Measurements from ENCODE around the gene TMEM115.

Gene TMEM115

DNA sequence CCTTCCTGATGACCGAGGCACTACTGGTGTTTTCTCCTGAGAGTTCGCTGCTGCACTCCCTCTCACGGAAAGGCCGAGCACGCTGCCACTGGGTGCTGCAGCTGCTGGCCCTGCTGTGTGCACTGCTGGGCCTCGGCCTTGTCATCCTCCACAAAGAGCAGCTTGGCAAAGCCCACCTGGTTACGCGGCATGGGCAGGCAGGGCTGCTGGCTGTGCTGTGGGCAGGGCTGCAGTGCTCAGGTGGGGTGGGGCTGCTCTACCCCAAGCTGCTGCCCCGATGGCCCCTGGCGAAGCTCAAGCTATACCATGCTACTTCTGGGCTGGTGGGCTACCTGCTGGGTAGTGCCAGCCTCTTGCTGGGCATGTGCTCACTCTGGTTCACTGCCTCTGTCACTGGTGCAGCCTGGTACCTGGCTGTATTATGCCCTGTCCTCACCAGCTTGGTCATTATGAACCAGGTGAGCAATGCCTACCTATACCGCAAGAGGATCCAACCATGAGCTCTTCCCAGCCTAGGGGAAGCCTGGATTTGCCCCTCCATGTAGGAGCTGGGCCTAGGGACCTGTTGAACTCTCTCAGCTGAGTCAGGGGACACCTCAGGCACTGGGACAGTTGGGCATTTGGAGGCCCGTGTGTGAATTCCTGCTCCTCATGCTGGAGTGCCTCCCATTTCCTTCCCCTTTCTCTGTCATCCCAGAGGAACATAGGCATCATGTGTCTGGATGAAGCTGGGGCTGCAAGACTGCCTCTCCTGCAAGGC lies 5.9 kb downstream of the TMEM115 start:
- peaks cover 17% of the 10 kb centered on the region for H3K4me1 ChIP-seq (ENCODE audit: control insufficient read depth, insufficient read depth, low read length)
- no peaks in the 10 kb centered on the region for H3K27me3 ChIP-seq (ENCODE audit: control insufficient read depth, insufficient read depth, low read length, poor library complexity, severe bottlenecking)
- 94% methylated on average over 12 of the region's 12 CpGs for WGBS, 2 experiments
- H3K36me3 ChIP-seq (ENCODE audit: control insufficient read depth, insufficient read depth, low read length): peaks cover 8% of the 10 kb centered on the region
- H3K27ac ChIP-seq (ENCODE audit: insufficient read depth, low read depth, low read length, poor library complexity, severe bottlenecking): no peak overlapping the region
- H3K4me3 ChIP-seq (ENCODE audit: insufficient read depth, low read depth, low read length): no peak overlapping the region
- H3K9me3 ChIP-seq (ENCODE audit: control insufficient read depth, low read length): no peaks in the 10 kb centered on the region

DNA sequence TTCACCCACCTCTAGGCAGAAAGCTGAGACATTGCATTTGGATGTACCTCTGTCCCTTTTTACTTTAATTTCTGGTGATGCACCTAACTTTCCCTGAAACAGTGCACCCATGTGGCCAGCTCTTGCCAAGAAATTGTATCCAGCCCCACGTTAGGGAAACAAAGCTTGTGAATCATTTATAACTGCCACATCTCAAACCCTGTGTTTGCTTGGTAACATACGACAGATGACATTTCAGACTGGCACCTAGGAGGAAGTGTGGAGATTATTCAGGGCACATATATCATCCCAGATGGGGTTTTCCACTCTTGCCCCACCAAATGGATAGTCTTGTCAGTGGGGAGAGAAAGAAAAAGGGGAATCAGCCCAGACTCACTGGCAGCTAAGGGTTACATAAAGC lies 6.5 kb downstream of the TMEM115 start:
- WGBS, 2 experiments: 76 to 82% methylated on average over 2 of the region's 2 CpGs
- H3K36me3 ChIP-seq (ENCODE audit: control insufficient read depth, insufficient read depth, low read length): peaks cover 11% of the 10 kb centered on the region

DNA sequence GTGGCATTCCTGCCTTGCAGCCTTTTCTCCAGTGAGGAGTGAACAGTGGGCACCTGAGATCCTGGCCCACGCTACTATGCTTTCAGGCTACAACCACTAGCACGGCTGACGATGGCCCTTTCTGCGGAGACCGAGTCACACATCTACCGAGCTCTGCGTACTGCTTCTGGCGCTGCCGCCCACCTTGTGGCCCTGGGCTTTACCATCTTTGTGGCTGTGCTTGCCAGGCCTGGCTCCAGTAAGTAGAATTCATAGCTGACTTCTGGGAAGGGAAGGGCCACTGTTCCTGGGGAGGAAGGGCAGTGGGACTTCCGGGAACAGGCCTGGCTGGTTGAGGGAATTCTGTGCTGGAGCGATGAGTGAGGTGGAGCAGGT lies 8.0 kb downstream of the TMEM115 start:
- no peak overlapping the region for H3K27ac ChIP-seq (ENCODE audit: insufficient read depth, low read depth, low read length, poor library complexity, severe bottlenecking)
- H3K4me3 ChIP-seq (ENCODE audit: insufficient read depth, low read depth, low read length): peak overlapping the region; percentile 67
- H3K4me1 ChIP-seq (ENCODE audit: control insufficient read depth, insufficient read depth, low read length): peaks cover 3% of the 10 kb centered on the region
- H3K36me3 ChIP-seq (ENCODE audit: control insufficient read depth, insufficient read depth, low read length): peaks cover 11% of the 10 kb centered on the region
- WGBS, 2 experiments: 83 to 86% methylated on average over 11 of the region's 11 CpGs
- peaks cover 5% of the 10 kb centered on the region for H3K27me3 ChIP-seq (ENCODE audit: control insufficient read depth, insufficient read depth, low read length, poor library complexity, severe bottlenecking)
- H3K9me3 ChIP-seq (ENCODE audit: control insufficient read depth, low read length): no peaks in the 10 kb centered on the region

More for the DNA sequence above, 6.5 kb downstream of the TMEM115 start:
- no peaks in the 10 kb centered on the region for H3K9me3 ChIP-seq (ENCODE audit: control insufficient read depth, low read length)
- no peak overlapping the region for H3K27ac ChIP-seq (ENCODE audit: insufficient read depth, low read depth, low read length, poor library complexity, severe bottlenecking)
- H3K4me1 ChIP-seq (ENCODE audit: control insufficient read depth, insufficient read depth, low read length): peaks cover 10% of the 10 kb centered on the region
- H3K27me3 ChIP-seq (ENCODE audit: control insufficient read depth, insufficient read depth, low read length, poor library complexity, severe bottlenecking): no peaks in the 10 kb centered on the region
- H3K4me3 ChIP-seq (ENCODE audit: insufficient read depth, low read depth, low read length): no peak overlapping the region

DNA sequence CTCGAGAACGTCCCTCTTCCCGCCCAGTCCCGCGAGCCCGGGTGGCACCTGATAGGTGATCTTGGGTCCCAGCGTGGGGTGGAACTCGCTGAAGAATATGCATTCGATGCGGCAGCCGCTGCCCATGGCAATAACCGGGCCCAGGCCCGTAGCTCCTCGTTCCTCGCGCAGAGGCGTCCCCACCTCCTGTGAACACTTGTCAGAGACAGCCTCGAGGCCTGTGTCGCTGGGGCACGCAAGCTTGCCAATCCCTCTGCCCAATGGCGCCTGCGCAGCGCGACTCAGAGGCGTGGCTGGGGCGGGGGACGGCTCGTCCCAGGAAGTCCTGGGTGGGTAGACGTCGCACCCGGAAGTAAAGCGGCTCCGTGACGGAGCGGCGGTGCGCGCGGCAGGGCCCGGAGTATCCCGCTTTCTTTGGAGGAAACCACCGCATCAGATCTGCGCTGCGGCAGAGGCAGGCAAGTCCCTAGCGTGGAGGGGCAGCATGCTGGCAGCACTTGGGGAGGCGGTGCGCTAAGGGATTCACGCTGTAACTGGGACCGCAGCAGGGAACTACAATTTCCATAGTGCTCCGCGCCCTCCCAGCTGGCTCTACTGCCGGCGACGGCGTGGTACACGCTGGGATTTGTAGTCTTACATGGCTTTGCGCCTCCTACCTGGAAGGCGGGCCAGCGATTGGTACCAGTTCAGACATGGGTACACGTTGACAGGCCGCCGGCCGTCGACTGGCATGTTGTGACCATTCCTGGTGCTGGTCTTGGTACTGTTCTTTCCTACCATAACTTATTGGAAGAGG lies 8.6 kb downstream of the TMEM115 start, which contains the start of the genes CYB561D2 and NPRL2:
TSS of gene CYB561D2 (plus strand) at position 336 of the 796 bp plus-strand sequence. CDS start 572 bp downstream, outside the sequence.
TSS of gene NPRL2 (minus strand) at position 249 of the 796 bp plus-strand sequence. CDS start at position 126, 123 bp downstream.
- H3K36me3 ChIP-seq (ENCODE audit: control insufficient read depth, insufficient read depth, low read length): peaks cover 9% of the 10 kb centered on the region
- H3K27me3 ChIP-seq (ENCODE audit: control insufficient read depth, insufficient read depth, low read length, poor library complexity, severe bottlenecking): peaks cover 11% of the 10 kb centered on the region
- H3K9me3 ChIP-seq (ENCODE audit: control insufficient read depth, low read length): no peaks in the 10 kb centered on the region
- peaks cover 3% of the 10 kb centered on the region for H3K4me1 ChIP-seq (ENCODE audit: control insufficient read depth, insufficient read depth, low read length)
- no peak within 1 kb of the TSS for H3K27ac ChIP-seq (ENCODE audit: insufficient read depth, low read depth, low read length, poor library complexity, severe bottlenecking)
- H3K4me3 ChIP-seq (ENCODE audit: insufficient read depth, low read depth, low read length): peak within 1 kb of the TSS; percentile 67
- WGBS, 2 experiments: 2 to 3% methylated on average over 64 of the region's 64 CpGs

DNA sequence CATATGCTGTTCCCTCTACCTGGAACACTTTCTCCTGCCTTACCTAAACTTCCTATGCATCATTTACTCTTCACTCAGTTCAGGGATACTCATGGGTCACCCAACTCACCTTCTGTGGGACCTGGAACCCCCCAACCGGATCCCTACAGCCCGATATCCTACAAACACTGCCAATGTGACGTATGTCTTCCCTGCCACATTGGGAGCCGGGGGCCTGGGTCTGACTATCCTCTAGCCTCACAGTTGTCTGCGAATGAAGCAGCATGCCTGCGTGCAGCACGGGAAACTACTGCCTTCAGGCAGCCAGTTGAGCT lies 9.2 kb downstream of the TMEM115 start:
- peak overlapping the region; percentile 67 for H3K4me3 ChIP-seq (ENCODE audit: insufficient read depth, low read depth, low read length)
- H3K9me3 ChIP-seq (ENCODE audit: control insufficient read depth, low read length): no peaks in the 10 kb centered on the region
- WGBS, 2 experiments: 47% methylated on average over 7 of the region's 7 CpGs
- H3K27ac ChIP-seq (ENCODE audit: insufficient read depth, low read depth, low read length, poor library complexity, severe bottlenecking): no peak overlapping the region
- peaks cover 3% of the 10 kb centered on the region for H3K4me1 ChIP-seq (ENCODE audit: control insufficient read depth, insufficient read depth, low read length)
- peaks cover 5% of the 10 kb centered on the region for H3K36me3 ChIP-seq (ENCODE audit: control insufficient read depth, insufficient read depth, low read length)
- H3K27me3 ChIP-seq (ENCODE audit: control insufficient read depth, insufficient read depth, low read length, poor library complexity, severe bottlenecking): peaks cover 17% of the 10 kb centered on the region

DNA sequence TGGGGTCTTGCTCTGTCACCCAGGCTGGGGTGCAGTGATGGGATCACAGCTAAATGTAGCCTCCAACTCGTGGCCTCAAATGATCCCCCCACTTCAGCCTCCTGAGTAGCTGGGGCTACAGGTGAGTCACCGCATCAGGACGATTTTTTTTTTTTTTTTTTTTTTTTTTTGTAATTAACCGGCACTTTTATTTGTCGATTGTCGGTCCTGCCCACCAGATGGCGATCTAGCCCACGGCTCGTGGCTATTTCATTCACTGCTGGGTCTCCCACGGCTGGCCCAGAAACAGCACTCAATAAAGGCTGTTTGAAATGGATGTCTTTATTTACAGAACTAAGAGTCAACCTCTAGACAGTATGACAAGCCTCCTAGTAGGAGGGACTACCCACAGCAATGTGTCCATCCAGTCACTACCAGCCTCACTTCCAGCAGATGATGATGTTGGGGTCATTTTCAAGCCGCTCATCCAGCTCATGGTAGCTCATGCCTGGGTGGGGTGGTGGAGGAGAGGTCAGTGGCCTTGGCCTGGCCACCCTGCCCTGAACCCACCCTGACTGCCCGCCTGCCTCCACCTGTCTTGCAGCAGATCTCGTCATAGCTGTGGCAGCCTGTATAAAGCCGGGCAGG lies 12.0 kb downstream of the TMEM115 start:
- 37 to 40% methylated on average over 14 of the region's 14 CpGs for WGBS, 2 experiments
- Histone ChIP-seq H3K36me3 (ENCODE audit: control insufficient read depth, insufficient read depth, low read length) (peaks cover 5% of the 10 kb centered on the region), H3K27me3 (ENCODE audit: control insufficient read depth, insufficient read depth, low read length, poor library complexity, severe bottlenecking) (peaks cover 44% of the 10 kb centered on the region), H3K4me1 (ENCODE audit: control insufficient read depth, insufficient read depth, low read length) (peaks cover 3% of the 10 kb centered on the region), H3K9me3 (ENCODE audit: control insufficient read depth, low read length) (no peaks in the 10 kb centered on the region), H3K4me3 (ENCODE audit: insufficient read depth, low read depth, low read length) (no peak overlapping the region), H3K27ac (ENCODE audit: insufficient read depth, low read depth, low read length, poor library complexity, severe bottlenecking) (no peak overlapping the region)

DNA sequence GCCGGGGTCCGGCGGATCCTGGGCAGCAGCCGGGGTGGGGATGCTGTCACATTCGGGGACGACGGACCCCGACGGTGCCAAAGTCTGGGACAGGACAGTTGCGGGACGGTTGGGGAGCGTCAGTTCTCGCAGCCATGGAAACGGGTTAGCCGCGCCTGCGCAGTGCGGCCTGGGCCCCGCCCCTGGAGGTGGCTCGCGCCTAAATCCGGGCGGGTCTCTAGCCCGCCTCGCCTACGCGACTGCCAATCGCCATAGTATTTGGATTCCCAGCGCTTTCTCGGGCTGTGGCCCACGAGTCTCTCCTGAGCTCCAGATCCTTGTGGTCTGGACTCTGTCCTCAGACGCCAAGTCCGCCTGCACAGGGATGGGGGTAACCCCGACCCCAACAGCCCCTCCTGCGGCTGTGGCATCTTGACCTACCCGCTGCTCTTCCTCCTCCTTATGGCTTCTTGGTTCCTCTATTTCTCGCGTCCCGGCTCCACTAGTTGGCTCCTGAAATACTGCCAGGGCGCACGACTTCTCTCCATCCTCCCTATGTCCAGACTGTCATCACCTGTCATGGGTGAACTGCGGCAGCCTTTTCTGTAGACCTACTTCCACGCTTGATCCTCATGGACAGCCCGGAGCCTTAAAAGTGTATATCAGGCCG lies 13.6 kb downstream of the TMEM115 start, which contains the start of gene ZMYND10:
TSS of gene ZMYND10 (minus strand) at position 147 of the 649 bp plus-strand sequence. CDS start 153 bp downstream, outside the sequence.
- peak within 1 kb of the TSS; percentile 37 for H3K4me3 ChIP-seq (ENCODE audit: insufficient read depth, low read depth, low read length)
- peaks cover 60% of the 10 kb centered on the region for H3K27me3 ChIP-seq (ENCODE audit: control insufficient read depth, insufficient read depth, low read length, poor library complexity, severe bottlenecking)
- H3K4me1 ChIP-seq (ENCODE audit: control insufficient read depth, insufficient read depth, low read length): peaks cover 3% of the 10 kb centered on the region
- 13 to 14% methylated on average over 45 of the region's 45 CpGs for WGBS, 2 experiments
- peaks cover 5% of the 10 kb centered on the region for H3K36me3 ChIP-seq (ENCODE audit: control insufficient read depth, insufficient read depth, low read length)
- no peaks in the 10 kb centered on the region for H3K9me3 ChIP-seq (ENCODE audit: control insufficient read depth, low read length)
- H3K27ac ChIP-seq (ENCODE audit: insufficient read depth, low read depth, low read length, poor library complexity, severe bottlenecking): no peak within 1 kb of the TSS

DNA sequence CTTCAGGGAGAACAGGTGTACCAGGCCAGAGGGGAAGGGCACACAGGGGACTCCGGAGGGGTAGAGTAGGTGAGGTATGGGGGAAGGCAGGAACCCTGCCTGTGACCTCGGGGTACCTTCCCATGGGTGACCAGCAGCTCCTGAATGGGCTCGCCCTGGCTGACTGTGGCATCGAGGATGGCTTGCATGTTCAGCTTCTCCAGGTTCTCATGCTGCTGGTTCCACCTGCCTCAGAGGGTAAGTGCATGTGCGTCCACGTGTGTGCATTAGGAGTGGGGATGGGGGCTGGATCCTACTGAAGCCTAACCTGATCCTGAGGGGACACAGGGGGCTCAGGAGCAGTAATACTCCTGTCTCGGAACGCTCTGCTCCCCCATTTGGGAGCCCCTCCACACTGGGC lies 14.3 kb downstream of the TMEM115 start:
- H3K9me3 ChIP-seq (ENCODE audit: control insufficient read depth, low read length): no peaks in the 10 kb centered on the region
- H3K27me3 ChIP-seq (ENCODE audit: control insufficient read depth, insufficient read depth, low read length, poor library complexity, severe bottlenecking): peaks cover 67% of the 10 kb centered on the region
- peaks cover 5% of the 10 kb centered on the region for H3K36me3 ChIP-seq (ENCODE audit: control insufficient read depth, insufficient read depth, low read length)
- H3K4me3 ChIP-seq (ENCODE audit: insufficient read depth, low read depth, low read length): peak overlapping the region; percentile 37
- 64 to 69% methylated on average over 8 of the region's 8 CpGs for WGBS, 2 experiments
- H3K27ac ChIP-seq (ENCODE audit: insufficient read depth, low read depth, low read length, poor library complexity, severe bottlenecking): no peak overlapping the region
- H3K4me1 ChIP-seq (ENCODE audit: control insufficient read depth, insufficient read depth, low read length): peaks cover 2% of the 10 kb centered on the region

DNA sequence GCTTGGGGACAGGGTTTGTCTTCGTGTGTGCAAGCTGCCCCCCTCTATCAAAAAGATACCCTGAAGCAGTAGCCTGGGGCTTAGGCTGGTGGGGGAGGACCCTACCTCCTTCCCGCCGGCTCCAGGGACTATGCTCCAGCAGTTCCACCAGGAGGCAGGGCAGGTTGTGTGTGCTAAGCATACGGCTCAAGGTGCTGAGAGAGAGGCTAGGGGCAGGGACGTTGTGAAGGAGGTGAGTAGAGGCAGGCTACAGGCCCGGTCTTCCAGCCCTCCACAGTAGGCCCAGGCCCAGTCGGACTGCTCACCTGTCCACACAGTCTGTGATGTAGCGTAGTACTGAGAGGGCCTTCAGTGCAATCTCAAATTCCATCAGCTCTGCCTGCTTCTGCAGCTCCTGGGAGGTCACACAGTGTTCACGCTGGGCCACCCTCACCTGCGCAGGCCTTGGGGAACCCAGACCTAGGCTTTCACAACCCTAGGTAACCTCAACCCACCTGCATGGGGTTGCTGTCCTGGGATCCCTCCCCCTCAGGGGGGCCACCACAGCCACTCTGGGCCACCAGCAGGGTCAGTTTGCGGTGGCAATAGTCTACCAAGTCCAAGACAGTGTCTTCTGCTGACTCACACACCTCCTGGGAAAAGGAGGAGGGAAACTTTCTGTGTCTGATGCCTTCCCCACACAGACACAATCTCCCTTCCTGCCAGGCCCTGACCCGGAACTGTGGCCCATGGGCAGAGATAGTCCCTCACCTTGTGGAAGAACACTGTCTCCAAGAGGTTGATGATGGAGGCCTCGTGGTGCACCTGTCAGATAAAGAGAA lies 16.3 kb downstream of the TMEM115 start:
- H3K27ac ChIP-seq (ENCODE audit: insufficient read depth, low read depth, low read length, poor library complexity, severe bottlenecking): no peak overlapping the region
- peaks cover 87% of the 10 kb centered on the region for H3K27me3 ChIP-seq (ENCODE audit: control insufficient read depth, insufficient read depth, low read length, poor library complexity, severe bottlenecking)
- 69 to 72% methylated on average over 13 of the region's 13 CpGs for WGBS, 2 experiments
- H3K9me3 ChIP-seq (ENCODE audit: control insufficient read depth, low read length): no peaks in the 10 kb centered on the region
- peaks cover 2% of the 10 kb centered on the region for H3K4me1 ChIP-seq (ENCODE audit: control insufficient read depth, insufficient read depth, low read length)
- no peaks in the 10 kb centered on the region for H3K36me3 ChIP-seq (ENCODE audit: control insufficient read depth, insufficient read depth, low read length)
- H3K4me3 ChIP-seq (ENCODE audit: insufficient read depth, low read depth, low read length): no peak overlapping the region
